Hepatocyte (in vitro differentiated cells): ENCODE results near the gene SPRYD3. TPM values are rescaled to one million over a fixed set of nuclear protein-coding genes. Genes with fewer than 3 reads are reported as not detected.

Source experiments
- DNase-seq: peaks from one replicate; pipeline ENCODE4 v3.0.0-alpha.2; 2016; ENCODE audit warnings: low spot score
- H2AFZ ChIP-seq: fragments of 200-600 bp; sonication (generic); 2 replicates; pipeline ENCODE4 v1.6.0; 2016; ENCODE audit warnings: antibody characterized with exemption, mild to moderate bottlenecking
- H3K27ac ChIP-seq: fragments of 200-600 bp; sonication (generic); 2 replicates; pipeline ENCODE4 v1.5.1; 2016; ENCODE audit warnings: mild to moderate bottlenecking
- H3K27me3 ChIP-seq: fragments of 200-600 bp; sonication (generic); 2 replicates; pipeline ENCODE4 v1.6.1; 2016
- H3K36me3 ChIP-seq: fragments of 200-600 bp; sonication (generic); replicated peaks from 2 replicates; pipeline ENCODE4 v1.5.1; 2016; ENCODE audit warnings: low read depth; ENCODE audit not compliant: insufficient read depth
- H3K4me1 ChIP-seq: fragments of 200-600 bp; sonication (generic); 2 replicates; pipeline ENCODE4 v1.5.1; 2016; ENCODE audit warnings: mild to moderate bottlenecking, moderate library complexity; ENCODE audit not compliant: insufficient read depth
- H3K4me2 ChIP-seq: fragments of 200-600 bp; sonication (generic); 2 replicates; pipeline ENCODE4 v1.6.0; 2016
- H3K4me3 ChIP-seq: fragments of 200-600 bp; sonication (generic); 2 replicates; pipeline ENCODE4 v1.5.1; 2016; ENCODE audit warnings: mild to moderate bottlenecking
- H3K79me2 ChIP-seq: fragments of 200-600 bp; sonication (generic); 2 replicates; pipeline ENCODE4 v1.6.0; 2017; ENCODE audit warnings: mild to moderate bottlenecking
- H3K9me2 ChIP-seq: fragments of 200-600 bp; sonication (generic); replicated peaks from 2 replicates; pipeline ENCODE4 v1.6.0; 2017; ENCODE audit warnings: mild to moderate bottlenecking; ENCODE audit not compliant: insufficient read depth
- H3K9me3 ChIP-seq: fragments of 200-600 bp; sonication (generic); 2 replicates; pipeline ENCODE4 v1.5.1; 2016; ENCODE audit warnings: low read depth, mild to moderate bottlenecking
- H4K20me1 ChIP-seq: fragments of 200-600 bp; sonication (generic); 2 replicates; pipeline ENCODE4 v1.6.0; 2016; ENCODE audit warnings: mild to moderate bottlenecking; ENCODE audit not compliant: insufficient read depth, poor library complexity, severe bottlenecking
- EZH2 ChIP-seq: fragments of 200-600 bp; sonication (generic); IDR thresholded peaks from 2 replicates; pipeline ENCODE4 v1.6.1; 2016; ENCODE audit warnings: antibody characterized with exemption, mild to moderate bottlenecking, borderline replicate concordance
- EZH2phosphoT487 ChIP-seq: fragments of 200-600 bp; sonication (generic); IDR thresholded peaks from one replicate; pipeline ENCODE4 v1.6.1; 2018; ENCODE audit warnings: antibody characterized with exemption, mild to moderate bottlenecking, low read depth, moderate library complexity; ENCODE audit not compliant: unreplicated experiment, severe bottlenecking
- WGBS: methylation state at CpG from one replicate; pipeline ENCODE4 v1.1.6; 2016; ENCODE audit warnings: low lambda C conversion rate; ENCODE audit errors: missing lambda C conversion rate; 5-methylcytosine and 5-hydroxymethylcytosine counted together
- polyA plus RNA-seq: library from polyadenylated mRNA; unstranded; fragments of >200 nt; fragmentation: Nextera tagmentation; extraction: Ambion mirVana; gene quantifications from 2 replicates; pipeline ENCODE4 v1.2.1, GENCODE V29; 2016
- total RNA-seq: library from RNA; depleted of rRNA; stranded (reverse); fragments of >200 nt; gene quantifications from 2 replicates; pipeline ENCODE4 v1.2.3, GENCODE V29; 2014
- TF ChIP-seq, protein P1 (sequence below): fragments of 200-600 bp; sonication (generic); IDR thresholded peaks from 2 replicates; pipeline ENCODE4 v1.5.1; 2016; ENCODE audit warnings: antibody characterized with exemption, mild to moderate bottlenecking; ENCODE audit not compliant: poor library complexity

The SPRYD3 gene
- total and polyA plus RNA-seq, 2 experiments from 2014 or later: 20.9 to 24.6 TPM

DNA sequence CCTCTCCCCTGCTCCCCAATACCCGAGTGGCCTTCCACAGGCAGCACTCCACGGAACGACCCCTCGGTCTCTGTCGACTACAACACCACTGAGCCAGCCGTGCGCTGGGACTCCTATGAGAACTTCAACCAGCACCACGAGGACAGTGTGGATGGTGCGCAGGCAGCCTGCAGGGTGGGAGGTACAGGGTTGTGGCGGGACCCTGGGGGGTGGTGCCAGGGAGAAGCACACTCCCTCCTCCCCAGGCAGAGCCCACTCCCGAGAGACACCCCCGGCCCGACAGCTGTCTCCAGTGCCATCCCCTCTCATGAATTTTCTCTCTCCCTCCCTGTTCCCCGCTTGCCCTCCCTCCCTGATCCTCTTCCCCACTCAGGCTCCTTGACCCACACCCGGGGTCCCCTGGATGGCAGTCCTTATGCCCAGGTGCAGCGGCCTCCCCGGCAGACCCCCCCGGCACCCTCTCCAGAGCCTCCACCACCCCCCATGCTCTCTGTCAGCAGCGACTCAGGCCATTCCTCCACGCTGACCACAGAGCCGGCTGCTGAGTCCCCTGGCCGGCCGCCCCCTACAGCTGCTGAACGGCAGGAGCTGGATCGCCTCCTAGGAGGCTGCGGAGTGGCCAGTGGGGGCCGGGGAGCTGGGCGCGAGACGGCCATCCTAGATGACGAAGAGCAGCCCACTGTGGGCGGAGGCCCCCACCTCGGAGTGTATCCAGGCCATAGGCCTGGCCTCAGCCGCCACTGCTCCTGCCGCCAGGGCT lies 20.3 kb downstream of the SPRYD3 start:
- TF ChIP-seq EZH2phosphoT487: no peak
- TF ChIP-seq, protein P1, sequence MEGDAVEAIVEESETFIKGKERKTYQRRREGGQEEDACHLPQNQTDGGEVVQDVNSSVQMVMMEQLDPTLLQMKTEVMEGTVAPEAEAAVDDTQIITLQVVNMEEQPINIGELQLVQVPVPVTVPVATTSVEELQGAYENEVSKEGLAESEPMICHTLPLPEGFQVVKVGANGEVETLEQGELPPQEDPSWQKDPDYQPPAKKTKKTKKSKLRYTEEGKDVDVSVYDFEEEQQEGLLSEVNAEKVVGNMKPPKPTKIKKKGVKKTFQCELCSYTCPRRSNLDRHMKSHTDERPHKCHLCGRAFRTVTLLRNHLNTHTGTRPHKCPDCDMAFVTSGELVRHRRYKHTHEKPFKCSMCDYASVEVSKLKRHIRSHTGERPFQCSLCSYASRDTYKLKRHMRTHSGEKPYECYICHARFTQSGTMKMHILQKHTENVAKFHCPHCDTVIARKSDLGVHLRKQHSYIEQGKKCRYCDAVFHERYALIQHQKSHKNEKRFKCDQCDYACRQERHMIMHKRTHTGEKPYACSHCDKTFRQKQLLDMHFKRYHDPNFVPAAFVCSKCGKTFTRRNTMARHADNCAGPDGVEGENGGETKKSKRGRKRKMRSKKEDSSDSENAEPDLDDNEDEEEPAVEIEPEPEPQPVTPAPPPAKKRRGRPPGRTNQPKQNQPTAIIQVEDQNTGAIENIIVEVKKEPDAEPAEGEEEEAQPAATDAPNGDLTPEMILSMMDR: no peak
- no peak for TF ChIP-seq EZH2

DNA sequence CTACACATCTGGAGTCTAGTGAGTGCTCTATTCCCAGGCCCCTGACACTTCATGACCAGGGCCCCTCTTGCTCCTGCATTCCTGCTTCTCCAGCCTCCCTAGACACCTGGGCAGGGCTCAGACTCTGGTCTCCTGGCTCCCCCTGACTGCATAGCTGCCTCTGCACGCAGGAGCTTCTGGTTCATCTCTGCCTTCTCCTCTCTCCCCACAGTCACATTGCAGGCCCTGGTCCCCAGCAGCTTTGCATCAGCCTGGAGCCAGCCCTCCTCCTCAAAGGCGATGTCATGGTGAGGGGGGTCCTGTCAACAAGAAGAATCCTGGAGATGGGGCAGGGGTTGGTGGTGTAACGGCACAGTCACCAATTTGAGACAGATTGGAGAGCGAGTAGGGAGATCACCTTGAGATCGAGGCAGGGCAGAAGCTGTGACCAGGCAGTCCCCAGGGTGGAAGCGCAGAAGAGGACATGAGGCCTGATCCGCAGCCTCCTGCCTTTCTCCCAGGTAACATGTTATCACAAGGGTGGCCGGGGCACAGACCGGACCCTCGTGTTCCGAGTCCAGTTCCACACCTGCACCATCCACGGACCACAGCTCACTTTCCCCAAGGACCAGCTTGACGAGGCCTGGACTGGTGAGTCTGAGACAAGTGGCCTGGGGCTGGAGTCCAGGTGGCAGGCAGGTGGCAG lies 21.2 kb downstream of the SPRYD3 start:
- H3K27ac ChIP-seq: no peak overlapping the region
- H3K4me1 ChIP-seq: peaks cover 9% of the 10 kb centered on the region
- H3K4me3 ChIP-seq: no peak overlapping the region
- no peaks in the 10 kb centered on the region for H3K27me3 ChIP-seq
- H4K20me1 ChIP-seq: no peaks in the 10 kb centered on the region
- peaks cover under 1% of the 10 kb centered on the region for H3K79me2 ChIP-seq
- H3K36me3 ChIP-seq: no peaks in the 10 kb centered on the region
- no peak overlapping the region for H3K4me2 ChIP-seq
- no peak overlapping the region for H2AFZ ChIP-seq
- no peak for TF ChIP-seq EZH2phosphoT487
- DNase-seq: peak; percentile 16
- 90% methylated on average over 13 of the region's 13 CpGs for WGBS
- no peaks in the 10 kb centered on the region for H3K9me2 ChIP-seq
- no peaks in the 10 kb centered on the region for H3K9me3 ChIP-seq

More for the DNA sequence above, 20.3 kb downstream of the SPRYD3 start:
- no peak overlapping the region for H3K4me3 ChIP-seq
- H2AFZ ChIP-seq: no peak overlapping the region
- peaks cover 4% of the 10 kb centered on the region for H3K4me1 ChIP-seq
- H3K27ac ChIP-seq: no peak overlapping the region
- H3K27me3 ChIP-seq: no peaks in the 10 kb centered on the region
- DNase-seq: no peak
- no peak overlapping the region for H3K4me2 ChIP-seq
- no peaks in the 10 kb centered on the region for H3K79me2 ChIP-seq
- H3K9me3 ChIP-seq: no peaks in the 10 kb centered on the region
- WGBS: 87% methylated on average over 27 of the region's 35 CpGs
- H4K20me1 ChIP-seq: no peaks in the 10 kb centered on the region
- no peaks in the 10 kb centered on the region for H3K9me2 ChIP-seq
- H3K36me3 ChIP-seq: no peaks in the 10 kb centered on the region

DNA sequence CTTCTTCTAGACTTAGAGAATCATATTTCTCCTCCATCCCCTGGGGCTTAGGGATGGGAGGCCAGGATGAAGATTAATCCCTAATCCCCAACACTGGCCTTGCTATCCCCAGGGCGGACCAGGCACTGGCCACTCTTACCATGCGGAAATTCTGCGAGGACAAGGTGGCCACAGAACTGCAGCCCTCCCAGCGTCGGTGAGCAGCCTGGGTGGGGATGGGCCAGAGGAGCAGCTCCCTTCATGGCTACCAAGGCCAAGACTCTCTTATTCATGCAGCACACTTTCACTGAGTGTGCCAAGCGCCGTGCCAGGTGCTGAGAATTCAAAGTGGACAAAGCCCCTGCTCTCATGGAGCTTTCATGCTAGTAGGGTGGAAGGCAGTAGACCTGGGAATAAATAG lies 22.3 kb downstream of the SPRYD3 start:
- Histone ChIP-seq H2AFZ (no peak overlapping the region), H3K27me3 (no peaks in the 10 kb centered on the region), H3K4me2 (no peak overlapping the region), H4K20me1 (no peaks in the 10 kb centered on the region), H3K36me3 (no peaks in the 10 kb centered on the region), H3K4me1 (peaks cover 20% of the 10 kb centered on the region), H3K27ac (no peak overlapping the region), H3K79me2 (peaks cover 7% of the 10 kb centered on the region), H3K9me3 (no peaks in the 10 kb centered on the region), H3K9me2 (no peaks in the 10 kb centered on the region), H3K4me3 (no peak overlapping the region)
- WGBS: 95% methylated on average over 7 of the region's 7 CpGs
- no peak for DNase-seq
- TF ChIP-seq EZH2 (no peak), EZH2phosphoT487 (no peak)
- TF ChIP-seq, protein P1: no peak

DNA sequence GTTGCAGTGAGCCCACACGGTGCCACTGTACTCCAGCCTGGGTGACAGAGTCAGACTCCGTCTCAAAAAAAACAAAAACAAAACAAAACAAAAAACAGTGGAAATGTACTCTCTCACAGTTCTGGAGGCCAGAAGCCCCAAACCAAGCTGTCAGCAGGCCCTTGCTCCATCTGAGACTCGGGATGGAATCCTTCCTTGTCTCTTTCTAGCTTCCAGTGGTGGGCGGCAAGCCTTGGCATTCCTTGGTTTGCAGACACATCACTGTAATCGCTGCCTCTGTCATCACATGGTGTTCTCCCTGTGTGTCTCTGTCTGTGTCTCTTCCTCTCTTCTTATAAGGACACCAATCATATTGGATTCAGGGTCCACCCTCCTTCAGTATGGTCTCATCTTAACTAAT lies 22.9 kb downstream of the SPRYD3 start:
- WGBS: 94% methylated on average over 5 of the region's 5 CpGs
- Histone ChIP-seq H3K9me3 (no peaks in the 10 kb centered on the region), H3K27me3 (no peaks in the 10 kb centered on the region), H3K27ac (no peak overlapping the region), H3K4me3 (no peak overlapping the region), H3K9me2 (no peaks in the 10 kb centered on the region), H3K36me3 (no peaks in the 10 kb centered on the region), H2AFZ (no peak overlapping the region), H3K4me1 (peaks cover 26% of the 10 kb centered on the region), H4K20me1 (no peaks in the 10 kb centered on the region), H3K4me2 (no peak overlapping the region), H3K79me2 (peaks cover 12% of the 10 kb centered on the region)
- TF ChIP-seq, protein P1: no peak
- TF ChIP-seq EZH2 (no peak), EZH2phosphoT487 (no peak)
- DNase-seq: no peak
